IMR-90 (cell line): ENCODE data around the gene ASTL.

ENCODE experiments used
- CEBPB ChIP-seq: IDR thresholded peaks from 2 replicates; pipeline ENCODE4 v1.6.1; 2012; ENCODE audit warnings: low read depth, low read length, improper control_type of control experiment
- POLR2A ChIP-seq: IDR thresholded peaks from 2 replicates; pipeline ENCODE4 v1.6.1; 2012; ENCODE audit warnings: mild to moderate bottlenecking, low read depth, low read length
- RAD21 ChIP-seq: IDR thresholded peaks from 2 replicates; pipeline ENCODE4 v1.6.1; 2012; ENCODE audit warnings: low read length, improper control_type of control experiment
- TF ChIP-seq, protein P1 (sequence below): conservative IDR thresholded peaks from 2 replicates; pipeline ENCODE4 v1.5.1; 2012; ENCODE audit warnings: mild to moderate bottlenecking, low read depth, low read length, improper control_type of control experiment
- TF ChIP-seq, protein P2 (sequence below): fragments of 150-350 bp; IDR thresholded peaks from 2 replicates; pipeline ENCODE4 v1.6.1; 2017; ENCODE audit warnings: mild to moderate bottlenecking, antibody characterized with exemption, low read length, low read depth

DNA sequence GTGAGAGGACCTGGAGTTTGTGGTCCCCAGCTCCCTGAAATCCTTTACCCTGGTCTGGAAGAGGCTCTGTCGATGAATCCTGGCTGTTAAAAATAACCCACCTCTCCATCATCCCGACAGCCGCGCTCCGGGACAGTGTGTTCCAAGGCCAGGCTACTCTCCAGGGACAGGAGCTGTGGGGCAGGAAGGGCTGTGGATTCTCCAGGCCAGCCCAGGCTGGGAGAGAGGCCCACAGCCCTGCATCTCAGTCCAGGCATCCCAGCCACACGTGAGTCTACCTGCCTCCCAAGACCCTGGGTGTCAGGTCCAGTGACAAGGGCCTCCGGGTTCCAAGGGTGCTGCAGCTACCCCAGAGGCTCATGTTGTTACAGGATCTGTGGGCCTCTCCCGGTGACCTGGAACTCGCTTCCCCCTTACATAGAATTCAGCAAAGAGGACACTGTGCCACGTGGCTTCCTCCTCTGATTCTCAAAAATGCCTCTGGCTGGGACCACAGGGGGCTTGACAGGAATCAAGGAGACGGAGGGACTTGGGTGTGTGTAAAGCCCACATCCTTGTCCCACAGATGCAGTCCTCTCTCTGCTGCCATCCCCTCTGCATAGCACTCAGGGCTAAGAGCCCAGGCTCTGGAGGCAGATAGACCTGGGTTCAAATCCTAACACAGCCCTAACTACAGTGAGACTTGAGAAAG, 39.3 kb downstream of the ASTL start:
- TF ChIP-seq, protein P1, sequence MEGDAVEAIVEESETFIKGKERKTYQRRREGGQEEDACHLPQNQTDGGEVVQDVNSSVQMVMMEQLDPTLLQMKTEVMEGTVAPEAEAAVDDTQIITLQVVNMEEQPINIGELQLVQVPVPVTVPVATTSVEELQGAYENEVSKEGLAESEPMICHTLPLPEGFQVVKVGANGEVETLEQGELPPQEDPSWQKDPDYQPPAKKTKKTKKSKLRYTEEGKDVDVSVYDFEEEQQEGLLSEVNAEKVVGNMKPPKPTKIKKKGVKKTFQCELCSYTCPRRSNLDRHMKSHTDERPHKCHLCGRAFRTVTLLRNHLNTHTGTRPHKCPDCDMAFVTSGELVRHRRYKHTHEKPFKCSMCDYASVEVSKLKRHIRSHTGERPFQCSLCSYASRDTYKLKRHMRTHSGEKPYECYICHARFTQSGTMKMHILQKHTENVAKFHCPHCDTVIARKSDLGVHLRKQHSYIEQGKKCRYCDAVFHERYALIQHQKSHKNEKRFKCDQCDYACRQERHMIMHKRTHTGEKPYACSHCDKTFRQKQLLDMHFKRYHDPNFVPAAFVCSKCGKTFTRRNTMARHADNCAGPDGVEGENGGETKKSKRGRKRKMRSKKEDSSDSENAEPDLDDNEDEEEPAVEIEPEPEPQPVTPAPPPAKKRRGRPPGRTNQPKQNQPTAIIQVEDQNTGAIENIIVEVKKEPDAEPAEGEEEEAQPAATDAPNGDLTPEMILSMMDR = no peak
- TF ChIP-seq POLR2A (no peak), RAD21 (no peak), CEBPB (no peak)
- TF ChIP-seq, protein P2, sequence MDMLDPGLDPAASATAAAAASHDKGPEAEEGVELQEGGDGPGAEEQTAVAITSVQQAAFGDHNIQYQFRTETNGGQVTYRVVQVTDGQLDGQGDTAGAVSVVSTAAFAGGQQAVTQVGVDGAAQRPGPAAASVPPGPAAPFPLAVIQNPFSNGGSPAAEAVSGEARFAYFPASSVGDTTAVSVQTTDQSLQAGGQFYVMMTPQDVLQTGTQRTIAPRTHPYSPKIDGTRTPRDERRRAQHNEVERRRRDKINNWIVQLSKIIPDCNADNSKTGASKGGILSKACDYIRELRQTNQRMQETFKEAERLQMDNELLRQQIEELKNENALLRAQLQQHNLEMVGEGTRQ = no peak
